Stimulated activated naive CD8-positive, alpha-beta T cell treated with anti-CD3 and anti-CD28 coated beads, Interleukin-15, Interleukin-2, amounts not matched to agents 100 ng/mL and 50 ng/mL, for 24 hours (primary cell): Measurements from ENCODE around the gene ZIC4.

Experiments
- H3K27ac Mint-ChIP-seq: one replicate; pipeline ENCODE4 v1.8.0; 2021; ENCODE audit warnings: mild to moderate bottlenecking, mixed read lengths
- H3K27me3 Mint-ChIP-seq: one replicate; pipeline ENCODE4 v1.8.0; 2021; ENCODE audit warnings: mixed read lengths
- H3K36me3 Mint-ChIP-seq: one replicate; pipeline ENCODE4 v1.8.0; 2021; ENCODE audit warnings: low read depth, mixed read lengths
- H3K4me1 Mint-ChIP-seq: one replicate; pipeline ENCODE4 v1.8.0; 2021; ENCODE audit warnings: low read depth, mixed read lengths
- H3K4me3 Mint-ChIP-seq: one replicate; pipeline ENCODE4 v1.8.0; 2021; ENCODE audit warnings: mild to moderate bottlenecking, mixed read lengths
- H3K9me3 Mint-ChIP-seq: one replicate; pipeline ENCODE4 v1.8.0; 2021; ENCODE audit warnings: mixed read lengths

Gene ZIC4

GRCh38 chr3:147421184-147421912 is 15.0 kb upstream of the ZIC4 start:
- peaks cover 4% of the 10 kb centered on the region for H3K4me1 Mint-ChIP-seq
- peaks cover 9% of the 10 kb centered on the region for H3K9me3 Mint-ChIP-seq
- H3K27me3 Mint-ChIP-seq, result peaks cover 80% of the 10 kb centered on the region
- no peak overlapping the region for H3K4me3 Mint-ChIP-seq
- peaks cover 6% of the 10 kb centered on the region for H3K36me3 Mint-ChIP-seq
- no peak overlapping the region for H3K27ac Mint-ChIP-seq

- Mint-ChIP-seq H3K4me3 (no peak overlapping the region), H3K36me3 (peaks cover 6% of the 10 kb centered on the region)
These were observed 14.2 kb upstream of the ZIC4 start for GRCh38 chr3:147420353-147421183.

DNA sequence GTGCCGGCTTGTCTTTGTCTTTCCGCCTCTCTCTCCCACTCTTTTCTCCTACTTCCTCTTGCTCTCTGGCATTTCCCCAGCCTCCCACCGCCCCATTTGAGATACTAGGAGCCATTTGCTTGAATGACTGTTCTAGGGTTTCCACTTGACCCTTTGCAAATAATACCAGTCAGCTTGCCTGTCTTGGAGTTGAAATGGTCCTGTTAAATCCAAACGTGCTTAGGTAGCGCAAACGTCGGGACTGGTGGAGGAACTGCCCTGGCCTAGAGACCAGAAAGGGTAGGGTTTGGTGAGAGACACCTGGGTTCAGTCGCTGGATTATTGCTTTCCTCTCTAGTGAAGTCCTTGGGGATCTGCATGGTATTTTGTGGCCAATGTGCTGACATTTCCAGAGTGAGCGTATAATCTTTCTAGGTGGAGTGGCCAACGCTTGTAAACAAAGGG is 13.5 kb upstream of the ZIC4 start:
- Mint-ChIP-seq H3K27ac (no peak overlapping the region), H3K36me3 (peaks cover 6% of the 10 kb centered on the region), H3K4me1 (peaks cover 4% of the 10 kb centered on the region), H3K4me3 (no peak overlapping the region), H3K9me3 (peaks cover 9% of the 10 kb centered on the region), H3K27me3 (peaks cover 87% of the 10 kb centered on the region)

More at GRCh38 chr3:147420353-147421183, 14.2 kb upstream of the ZIC4 start:
- H3K9me3 Mint-ChIP-seq, result peaks cover 9% of the 10 kb centered on the region
- no peak overlapping the region for H3K27ac Mint-ChIP-seq
- H3K4me1 Mint-ChIP-seq, result peaks cover 4% of the 10 kb centered on the region
- peaks cover 87% of the 10 kb centered on the region for H3K27me3 Mint-ChIP-seq

- H3K9me3 Mint-ChIP-seq, result peaks cover 9% of the 10 kb centered on the region
- peaks cover 6% of the 10 kb centered on the region for H3K36me3 Mint-ChIP-seq
- H3K27ac Mint-ChIP-seq, result no peak overlapping the region
- peaks cover 90% of the 10 kb centered on the region for H3K27me3 Mint-ChIP-seq
- H3K4me1 Mint-ChIP-seq, result peaks cover 4% of the 10 kb centered on the region
- no peak overlapping the region for H3K4me3 Mint-ChIP-seq
These were observed 12.7 kb upstream of the ZIC4 start for GRCh38 chr3:147418808-147419701.

- H3K4me3 Mint-ChIP-seq, result no peak overlapping the region
- H3K9me3 Mint-ChIP-seq, result peaks cover 9% of the 10 kb centered on the region
- H3K36me3 Mint-ChIP-seq, result peaks cover 6% of the 10 kb centered on the region
- peaks cover 89% of the 10 kb centered on the region for H3K27me3 Mint-ChIP-seq
- peaks cover 8% of the 10 kb centered on the region for H3K4me1 Mint-ChIP-seq
- no peak overlapping the region for H3K27ac Mint-ChIP-seq
These were observed 12.0 kb upstream of the ZIC4 start for GRCh38 chr3:147418371-147418781.

- Mint-ChIP-seq H3K27me3 (peaks cover 89% of the 10 kb centered on the region), H3K4me1 (peaks cover 11% of the 10 kb centered on the region), H3K27ac (no peak overlapping the region), H3K4me3 (no peak overlapping the region), H3K9me3 (peaks cover 9% of the 10 kb centered on the region), H3K36me3 (peaks cover 6% of the 10 kb centered on the region)
These were observed 11.4 kb upstream of the ZIC4 start for GRCh38 chr3:147417551-147418295.

DNA sequence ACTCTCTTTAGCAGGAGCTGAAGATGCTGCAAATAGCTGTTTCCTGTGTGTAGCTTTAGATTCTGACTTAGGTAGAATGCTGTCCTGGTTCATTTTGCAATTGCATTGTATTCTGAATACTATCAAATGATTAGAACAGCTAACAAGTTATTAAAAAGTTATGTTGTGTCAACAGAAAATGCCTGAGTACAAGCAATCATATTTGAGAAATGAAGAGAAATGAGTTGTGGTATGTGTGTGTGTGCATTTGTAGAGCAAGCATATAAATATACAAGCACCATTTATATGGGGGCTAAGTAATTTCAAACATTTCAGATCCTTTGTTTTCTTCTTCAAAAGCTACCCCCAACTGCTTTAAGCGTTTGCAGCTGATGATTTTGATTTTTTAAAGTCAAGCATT is 10.6 kb upstream of the ZIC4 start:
- no peak overlapping the region for H3K27ac Mint-ChIP-seq
- H3K27me3 Mint-ChIP-seq, result peaks cover 87% of the 10 kb centered on the region
- H3K36me3 Mint-ChIP-seq, result peaks cover 6% of the 10 kb centered on the region
- peaks cover 6% of the 10 kb centered on the region for H3K9me3 Mint-ChIP-seq
- H3K4me1 Mint-ChIP-seq, result peaks cover 15% of the 10 kb centered on the region
- no peak overlapping the region for H3K4me3 Mint-ChIP-seq

GRCh38 chr3:147415874-147416273 is 9.5 kb upstream of the ZIC4 start:
- peaks cover 17% of the 10 kb centered on the region for H3K36me3 Mint-ChIP-seq
- peaks cover 25% of the 10 kb centered on the region for H3K4me1 Mint-ChIP-seq
- H3K4me3 Mint-ChIP-seq, result no peak overlapping the region
- H3K9me3 Mint-ChIP-seq, result peaks cover 9% of the 10 kb centered on the region
- no peak overlapping the region for H3K27ac Mint-ChIP-seq
- H3K27me3 Mint-ChIP-seq, result peaks cover 91% of the 10 kb centered on the region

DNA sequence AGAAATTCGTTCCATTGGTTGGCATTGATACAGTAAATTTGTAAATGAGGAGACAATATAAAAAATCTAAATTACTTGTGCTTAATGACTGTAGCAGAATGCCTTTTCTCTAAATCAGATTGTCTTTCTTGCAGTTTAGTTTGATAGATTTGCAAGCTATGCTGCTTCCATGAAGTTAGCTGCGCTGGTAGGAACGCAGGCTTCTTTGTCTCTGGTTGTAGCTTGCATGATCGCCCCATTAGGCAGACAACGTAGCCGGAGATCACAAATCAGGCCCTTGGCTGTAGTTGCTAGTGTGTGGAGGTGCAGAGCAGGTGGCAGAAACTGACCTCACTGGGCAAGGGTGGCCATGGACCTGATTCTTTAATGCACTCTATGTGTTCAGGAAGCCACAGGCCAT is 8.9 kb upstream of the ZIC4 start:
- Mint-ChIP-seq H3K9me3 (peaks cover 9% of the 10 kb centered on the region), H3K36me3 (peaks cover 20% of the 10 kb centered on the region), H3K27ac (no peak overlapping the region), H3K4me3 (no peak overlapping the region), H3K4me1 (peaks cover 28% of the 10 kb centered on the region), H3K27me3 (peaks cover 89% of the 10 kb centered on the region)

DNA sequence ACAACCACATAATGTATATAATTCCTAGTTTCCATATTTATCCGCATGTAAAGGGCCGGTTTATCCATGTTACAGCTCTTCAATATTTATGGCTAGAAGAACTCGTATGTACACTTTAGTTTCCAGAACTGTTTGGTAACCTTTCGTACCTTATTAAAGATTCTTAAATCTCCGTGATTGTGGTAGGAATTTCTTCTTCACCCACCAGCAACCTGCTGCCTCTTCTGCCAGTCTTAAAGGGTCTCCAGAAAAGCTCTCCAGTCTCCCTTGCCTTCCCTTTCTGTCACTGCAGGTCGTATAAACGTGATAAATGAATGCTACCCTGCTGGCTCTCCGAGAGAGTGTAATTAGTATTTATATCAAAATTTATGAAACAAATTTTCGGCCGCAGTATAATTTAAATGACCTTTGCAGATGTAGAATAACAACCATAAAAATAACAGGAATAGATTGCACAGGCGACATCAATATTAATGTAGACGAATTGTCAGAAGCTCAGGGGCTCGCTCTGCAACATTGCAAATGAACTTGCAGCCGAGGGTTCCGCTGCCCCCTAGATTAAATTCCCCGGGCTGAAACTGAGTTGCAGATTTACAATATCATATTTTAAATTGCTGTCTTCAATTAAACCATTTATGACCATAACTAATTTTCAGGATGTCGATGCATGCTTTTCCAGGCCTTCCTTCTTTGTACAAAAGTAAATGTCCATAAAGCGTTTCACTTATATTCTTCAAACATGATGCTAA is 8.2 kb upstream of the ZIC4 start:
- H3K4me1 Mint-ChIP-seq, result peaks cover 26% of the 10 kb centered on the region
- H3K27ac Mint-ChIP-seq, result no peak overlapping the region
- H3K36me3 Mint-ChIP-seq, result peaks cover 15% of the 10 kb centered on the region
- H3K9me3 Mint-ChIP-seq, result peaks cover 9% of the 10 kb centered on the region
- peaks cover 82% of the 10 kb centered on the region for H3K27me3 Mint-ChIP-seq
- H3K4me3 Mint-ChIP-seq, result no peak overlapping the region

GRCh38 chr3:147413686-147414389 is 7.5 kb upstream of the ZIC4 start:
- Mint-ChIP-seq H3K9me3 (peaks cover 9% of the 10 kb centered on the region), H3K4me1 (peaks cover 26% of the 10 kb centered on the region), H3K4me3 (peak overlapping the region; percentile 73), H3K36me3 (peaks cover 15% of the 10 kb centered on the region), H3K27me3 (peaks cover 85% of the 10 kb centered on the region), H3K27ac (peak overlapping the region; percentile 61)

DNA sequence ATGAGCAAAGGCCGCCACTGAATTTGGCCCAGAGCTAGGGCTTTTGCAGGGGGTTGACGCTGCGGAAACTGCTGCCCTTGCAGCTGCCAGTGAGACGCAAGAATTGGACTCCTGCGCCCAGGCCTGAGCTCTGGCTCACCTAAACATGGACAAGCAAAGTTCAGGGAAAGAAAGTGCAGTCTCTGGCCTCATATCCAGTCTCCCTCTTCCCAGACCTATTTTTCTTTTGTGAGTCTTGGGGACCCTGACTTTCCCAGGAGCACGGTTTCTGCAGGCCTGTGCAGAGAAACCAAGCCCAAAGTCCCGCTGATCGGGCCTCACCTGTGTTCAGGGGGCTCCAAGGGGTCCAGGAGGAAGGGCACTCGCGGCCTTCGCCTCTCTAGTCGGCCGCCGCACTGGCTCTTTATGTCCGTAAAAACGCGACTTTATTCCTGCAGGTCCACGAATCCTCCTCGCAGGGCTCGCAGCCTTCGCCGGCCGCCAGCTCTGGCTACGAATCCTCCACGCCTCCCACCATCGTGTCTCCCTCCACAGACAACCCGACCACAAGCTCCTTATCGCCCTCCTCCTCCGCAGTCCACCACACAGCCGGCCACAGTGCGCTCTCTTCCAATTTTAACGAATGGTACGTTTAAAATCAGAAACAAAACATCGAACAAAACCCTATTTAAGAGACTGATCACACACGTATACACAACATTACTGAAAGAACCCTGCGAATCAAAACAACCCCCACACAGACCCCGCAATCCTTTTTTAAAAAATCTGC is 6.8 kb upstream of the ZIC4 start:
- peaks cover 34% of the 10 kb centered on the region for H3K4me1 Mint-ChIP-seq
- H3K9me3 Mint-ChIP-seq, result peaks cover 16% of the 10 kb centered on the region
- peaks cover 23% of the 10 kb centered on the region for H3K36me3 Mint-ChIP-seq
- H3K27ac Mint-ChIP-seq, result peak overlapping the region; percentile 61
- H3K27me3 Mint-ChIP-seq, result peaks cover 85% of the 10 kb centered on the region
- peak overlapping the region; percentile 73 for H3K4me3 Mint-ChIP-seq
